GM18861 (cell line): ENCODE data around the gene PHACTR1.

Experiments
- ATAC-seq: cut with Tn5 transposase; IDR thresholded peaks from one replicate; pipeline ENCODE4 v1.9.1; 2021; ENCODE audit not compliant: unreplicated experiment

Gene PHACTR1

GRCh38 chr6:13274707-13275434, 558.3 kb downstream of the PHACTR1 start:
- no peak for ATAC-seq

- no peak for ATAC-seq
These were observed 558.9 kb downstream of the PHACTR1 start for GRCh38 chr6:13275435-13275989.

- no peak for ATAC-seq
These were observed 560.7 kb downstream of the PHACTR1 start for GRCh38 chr6:13277231-13277630.

GRCh38 chr6:13278164-13278563, 561.6 kb downstream of the PHACTR1 start:
- ATAC-seq, result no peak

- ATAC-seq, result no peak
These were observed 562.4 kb downstream of the PHACTR1 start for GRCh38 chr6:13278991-13279390.

GRCh38 chr6:13280254-13280653, 563.7 kb downstream of the PHACTR1 start:
- ATAC-seq, result no peak

- ATAC-seq, result no peak
These were observed 565.1 kb downstream of the PHACTR1 start for GRCh38 chr6:13281686-13282085.

- ATAC-seq, result no peak
These were observed 566.0 kb downstream of the PHACTR1 start for GRCh38 chr6:13282393-13283069.

- no peak for ATAC-seq
These were observed 566.8 kb downstream of the PHACTR1 start for GRCh38 chr6:13283331-13283730.

- no peak for ATAC-seq
These were observed 568.1 kb downstream of the PHACTR1 start for GRCh38 chr6:13284646-13285045.

- ATAC-seq, result no peak
These were observed 569.1 kb downstream of the PHACTR1 start for GRCh38 chr6:13285705-13286104.

- ATAC-seq, result no peak
These were observed 569.6 kb downstream of the PHACTR1 start for GRCh38 chr6:13286181-13286580.

- ATAC-seq, result no peak
These were observed 570.5 kb downstream of the PHACTR1 start for GRCh38 chr6:13287104-13287503.

GRCh38 chr6:13288481-13288880, 571.9 kb downstream of the PHACTR1 start:
- no peak for ATAC-seq

- no peak for ATAC-seq
These were observed 572.4 kb downstream of the PHACTR1 start for GRCh38 chr6:13288969-13289391.

GRCh38 chr6:13289789-13290318, 573.3 kb downstream of the PHACTR1 start:
- no peak for ATAC-seq

GRCh38 chr6:13290335-13290734, 573.8 kb downstream of the PHACTR1 start:
- no peak for ATAC-seq

- no peak for ATAC-seq
These were observed 576.2 kb downstream of the PHACTR1 start for GRCh38 chr6:13292774-13293173.

GRCh38 chr6:13294499-13295069, 578.0 kb downstream of the PHACTR1 start:
- ATAC-seq, result no peak

- ATAC-seq, result no peak
These were observed 579.0 kb downstream of the PHACTR1 start for GRCh38 chr6:13295576-13295975.

GRCh38 chr6:13296536-13296997, 580.0 kb downstream of the PHACTR1 start:
- no peak for ATAC-seq

- ATAC-seq, result no peak
These were observed 580.8 kb downstream of the PHACTR1 start for GRCh38 chr6:13297391-13297790.
